ENCODE results near the gene VKORC1. TPM values are rescaled to one million over a fixed set of nuclear protein-coding genes. Genes with fewer than 3 reads are reported as not detected.
"Not testable (repeated sequence)": the region's sequence is repeated elsewhere in the genome, so short reads cannot be mapped to it uniquely, and the experiment has no call there.

VKORC1 gene
- total RNA-seq, 1 experiment from 2014 or later = 83.8 TPM

- Histone ChIP-seq H3K36me3 (ENCODE audit: control insufficient read depth in 1 of 2, insufficient read depth in 2 of 2, low read length in 2 of 2) (peaks cover 9 to 15% of the 10 kb centered on the region in 2 experiments), H3K4me1 (ENCODE audit: control insufficient read depth in 1 of 2, insufficient read depth in 2 of 2, low read length in 2 of 2) (peaks cover 17 to 30% of the 10 kb centered on the region in 2 experiments; a peak in 3 of 4 replicates), H3K4me3 (replicated peaks in 1 of 2; ENCODE audit: low read depth in 1 of 2, low read length in 2 of 2) (peak overlapping the region; percentile 22 to 33; a peak in 2 of 4 replicates), H3K9me3 (ENCODE audit: control insufficient read depth in 1 of 2, insufficient read depth in 1 of 2, low read depth in 1 of 2, low read length in 2 of 2) (no peaks in the 10 kb centered on the region), H2AFZ (ENCODE audit: low read depth, low read length, poor library complexity, severe bottlenecking) (peak overlapping the region; percentile 78), H3K9me2 (ENCODE audit: insufficient read depth) (no peaks in the 10 kb centered on the region), H3K9ac (ENCODE audit: low read length) (peak overlapping the region; percentile 57), H3K4me2 (ENCODE audit: low read length) (peak overlapping the region; percentile 73), H3K27ac (ENCODE audit: low read depth, low read length) (peak overlapping the region; percentile 70; the same call in 1 of the 2 replicates), H3K27me3 (ENCODE audit: insufficient read depth, low read length) (no peaks in the 10 kb centered on the region), H3K79me2 (ENCODE audit: insufficient read depth, low read length) (peaks cover 16% of the 10 kb centered on the region), H4K20me1 (ENCODE audit: insufficient read depth) (no peaks in the 10 kb centered on the region)
- CTCF ChIA-PET = no interaction called here
- RAD21 ChIA-PET (ENCODE audit: low non-redundant PET in 1 of 2, low total read pairs in 2 of 2, uncharacterized antibody in 2 of 2, unreplicated experiment in 2 of 2) = no interaction called here
- no TSS peak for BruUV-seq (replicated peaks)
- POLR2A ChIA-PET = no interaction called here
- intact Hi-C loops (cut with micrococcal nuclease) = loop anchor here (5.0 kb wide), 1 partner anchor 337 kb away; the partner anchor contains the start of gene ZNF843
- DNase-seq (ENCODE audit: low read depth, low spot score) = no peak
- ATAC-seq = peak; percentile 77
- TF ChIP-seq RAD21 (IDR thresholded peaks at IDR 0.05; ENCODE audit: low read depth) (peak; percentile 51), POLR2AphosphoS5 (IDR thresholded peaks at IDR 0.05; ENCODE audit: low read depth, low read length) (peak; percentile 40; the same call in 1 of the 2 replicates), EZH2phosphoT487 (IDR thresholded peaks at IDR 0.05; ENCODE audit: borderline replicate concordance) (no peak), ZFX (IDR thresholded peaks at IDR 0.05) (peak; percentile 73; the same call in 1 of the 2 replicates), FOSL1 (IDR thresholded peaks at IDR 0.05; ENCODE audit: low read depth) (no peak)
- TF ChIP-seq, protein P1, sequence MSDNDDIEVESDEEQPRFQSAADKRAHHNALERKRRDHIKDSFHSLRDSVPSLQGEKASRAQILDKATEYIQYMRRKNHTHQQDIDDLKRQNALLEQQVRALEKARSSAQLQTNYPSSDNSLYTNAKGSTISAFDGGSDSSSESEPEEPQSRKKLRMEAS (IDR thresholded peaks at IDR 0.05) = peak; percentile 63
- TF ChIP-seq, protein P2, sequence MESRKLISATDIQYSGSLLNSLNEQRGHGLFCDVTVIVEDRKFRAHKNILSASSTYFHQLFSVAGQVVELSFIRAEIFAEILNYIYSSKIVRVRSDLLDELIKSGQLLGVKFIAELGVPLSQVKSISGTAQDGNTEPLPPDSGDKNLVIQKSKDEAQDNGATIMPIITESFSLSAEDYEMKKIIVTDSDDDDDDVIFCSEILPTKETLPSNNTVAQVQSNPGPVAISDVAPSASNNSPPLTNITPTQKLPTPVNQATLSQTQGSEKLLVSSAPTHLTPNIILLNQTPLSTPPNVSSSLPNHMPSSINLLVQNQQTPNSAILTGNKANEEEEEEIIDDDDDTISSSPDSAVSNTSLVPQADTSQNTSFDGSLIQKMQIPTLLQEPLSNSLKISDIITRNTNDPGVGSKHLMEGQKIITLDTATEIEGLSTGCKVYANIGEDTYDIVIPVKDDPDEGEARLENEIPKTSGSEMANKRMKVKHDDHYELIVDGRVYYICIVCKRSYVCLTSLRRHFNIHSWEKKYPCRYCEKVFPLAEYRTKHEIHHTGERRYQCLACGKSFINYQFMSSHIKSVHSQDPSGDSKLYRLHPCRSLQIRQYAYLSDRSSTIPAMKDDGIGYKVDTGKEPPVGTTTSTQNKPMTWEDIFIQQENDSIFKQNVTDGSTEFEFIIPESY (IDR thresholded peaks at IDR 0.05; ENCODE audit: extremely low read depth, insufficient replicate concordance, low read length) = no peak
- TF ChIP-seq, protein P3, sequence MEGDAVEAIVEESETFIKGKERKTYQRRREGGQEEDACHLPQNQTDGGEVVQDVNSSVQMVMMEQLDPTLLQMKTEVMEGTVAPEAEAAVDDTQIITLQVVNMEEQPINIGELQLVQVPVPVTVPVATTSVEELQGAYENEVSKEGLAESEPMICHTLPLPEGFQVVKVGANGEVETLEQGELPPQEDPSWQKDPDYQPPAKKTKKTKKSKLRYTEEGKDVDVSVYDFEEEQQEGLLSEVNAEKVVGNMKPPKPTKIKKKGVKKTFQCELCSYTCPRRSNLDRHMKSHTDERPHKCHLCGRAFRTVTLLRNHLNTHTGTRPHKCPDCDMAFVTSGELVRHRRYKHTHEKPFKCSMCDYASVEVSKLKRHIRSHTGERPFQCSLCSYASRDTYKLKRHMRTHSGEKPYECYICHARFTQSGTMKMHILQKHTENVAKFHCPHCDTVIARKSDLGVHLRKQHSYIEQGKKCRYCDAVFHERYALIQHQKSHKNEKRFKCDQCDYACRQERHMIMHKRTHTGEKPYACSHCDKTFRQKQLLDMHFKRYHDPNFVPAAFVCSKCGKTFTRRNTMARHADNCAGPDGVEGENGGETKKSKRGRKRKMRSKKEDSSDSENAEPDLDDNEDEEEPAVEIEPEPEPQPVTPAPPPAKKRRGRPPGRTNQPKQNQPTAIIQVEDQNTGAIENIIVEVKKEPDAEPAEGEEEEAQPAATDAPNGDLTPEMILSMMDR (IDR thresholded peaks at IDR 0.05 in 2 of 3, conservative IDR thresholded peaks at IDR 0.05 in 1 of 3; ENCODE audit: borderline replicate concordance in 1 of 3, insufficient read depth in 1 of 3, low read depth in 2 of 3, low read length in 2 of 3) = peak; percentile 38 to 84 (median 58); a peak in 5 of 6 replicates
These were observed 11.1 kb upstream of the VKORC1 start for GRCh38 chr16:31105677-31106213.

GRCh38 chr16:31100876-31101641, 6.5 kb upstream of the VKORC1 start:
- H3K9me3 ChIP-seq (ENCODE audit: control insufficient read depth in 1 of 2, insufficient read depth in 1 of 2, low read depth in 1 of 2, low read length in 2 of 2) = not testable (repeated sequence)

More at GRCh38 chr16:31100876-31101641, 6.5 kb upstream of the VKORC1 start:
- RAD21 ChIA-PET (ENCODE audit: low non-redundant PET in 1 of 2, low total read pairs in 2 of 2, uncharacterized antibody in 2 of 2, unreplicated experiment in 2 of 2) = interaction anchor here in 1 of 2 experiments (0.6 to 0.7 kb wide), 2 partner anchors 10 to 244 kb away, joined by 3 to 4 read pairs; no protein-coding TSS in a partner anchor
- H3K4me1 ChIP-seq (ENCODE audit: control insufficient read depth in 1 of 2, insufficient read depth in 2 of 2, low read length in 2 of 2) = peaks cover 11 to 18% of the 10 kb centered on the region in 2 experiments; a peak in 3 of 4 replicates
- H3K4me2 ChIP-seq (ENCODE audit: low read length) = peak overlapping the region; percentile 17; the same call in 1 of the 2 replicates
- H3K9ac ChIP-seq (ENCODE audit: low read length); H3K79me2 ChIP-seq (ENCODE audit: insufficient read depth, low read length); H3K36me3 ChIP-seq (ENCODE audit: control insufficient read depth in 1 of 2, insufficient read depth in 2 of 2, low read length in 2 of 2); intact Hi-C loops (cut with micrococcal nuclease); ATAC-seq; H2AFZ ChIP-seq (ENCODE audit: low read depth, low read length, poor library complexity, severe bottlenecking); H3K9me2 ChIP-seq (ENCODE audit: insufficient read depth); H3K4me3 ChIP-seq (replicated peaks in 1 of 2; ENCODE audit: low read depth in 1 of 2, low read length in 2 of 2); BruUV-seq (replicated peaks); H3K27ac ChIP-seq (ENCODE audit: low read depth, low read length); DNase-seq (ENCODE audit: low read depth, low spot score); H4K20me1 ChIP-seq (ENCODE audit: insufficient read depth); H3K27me3 ChIP-seq (ENCODE audit: insufficient read depth, low read length): not testable (repeated sequence)
- CTCF ChIA-PET = interaction anchor here (1.5 to 2.2 kb wide), 2 partner anchors 41 to 116 kb away, joined by 3 to 7 read pairs; partner anchors contain the start of gene HSD3B7
- POLR2A ChIA-PET = interaction anchor here (0.6 to 3.5 kb wide), 3 partner anchors 16 to 70 kb away, joined by 4 to 14 read pairs (median 5); partner anchors contain the start of genes KAT8, ZNF646 and ZNF668

Data from HCT116 (cell line).